ENCODE measurements around the gene GNG14.
"Not testable (repeated sequence)": the region's sequence is repeated elsewhere in the genome, so short reads cannot be mapped to it uniquely, and the experiment has no call there.

The GNG14 gene

GRCh38 chr19:12725612-12726011 is 37.8 kb downstream of the GNG14 start:
- not testable (repeated sequence) for DNase-seq

GRCh38 chr19:12726988-12727316 is 39.2 kb downstream of the GNG14 start:
- no peak for DNase-seq

- no peak for DNase-seq
Observed at GRCh38 chr19:12727745-12728433, 40.1 kb downstream of the GNG14 start.

- DNase-seq = no peak
Observed at GRCh38 chr19:12730064-12730463, 42.3 kb downstream of the GNG14 start.

- no peak for DNase-seq
Observed at GRCh38 chr19:12731337-12731736, 43.5 kb downstream of the GNG14 start.

GRCh38 chr19:12733369-12734214 is 45.8 kb downstream of the GNG14 start:
- peak; percentile 39 to 51 for DNase-seq

- DNase-seq = peak; percentile 86 to 88
Observed at GRCh38 chr19:12736995-12737834, 49.4 kb downstream of the GNG14 start, which contains the start of gene GET3. Gene GET3, plus strand, starts transcription at chr19:12737497. Its CDS starts 9 bp downstream, at chr19:12737506.

GRCh38 chr19:12737835-12738351 is 50.1 kb downstream of the GNG14 start:
- DNase-seq = no peak
